ENCODE results near the gene JMY. TPM values are rescaled to one million over a fixed set of nuclear protein-coding genes. Genes with fewer than 3 reads are reported as not detected.
A peak's percentile ranks its signal among the peaks of the same experiment; 100 is the strongest.

The JMY gene
- total and polyA plus RNA-seq, 2 of the 8 experiments (the other 6 are each of a cell fraction or from before 2014, with no cell fraction given): 2.8 to 13.9 TPM

GRCh38 chr5:79236362-79236969 lies 535 bp downstream of the JMY start (continued):
- TF ChIP-seq SAP30 (IDR thresholded peaks at IDR 0.05; ENCODE audit: insufficient read depth, insufficient replicate concordance, low read length): no peak
- no peak for TF ChIP-seq NANOG (IDR thresholded peaks at IDR 0.05; ENCODE audit: insufficient read depth, low read depth, low read length, poor library complexity, severe bottlenecking)
- no peak for TF ChIP-seq TEAD4 (IDR thresholded peaks at IDR 0.05; ENCODE audit: low read depth, low read length)
- no peak for TF ChIP-seq GTF2F1 (IDR thresholded peaks at IDR 0.05; ENCODE audit: borderline replicate concordance, low read depth, low read length)
- no peak for TF ChIP-seq JUN (IDR thresholded peaks at IDR 0.05; ENCODE audit: low read depth, low read length)
- no peak for TF ChIP-seq KDM1A (IDR thresholded peaks at IDR 0.05; ENCODE audit: borderline replicate concordance, low read length)
- TF ChIP-seq POU5F1 (IDR thresholded peaks at IDR 0.05; ENCODE audit: low read depth, low read length): no peak
- peak; percentile 56 for TF ChIP-seq KDM4A (IDR thresholded peaks at IDR 0.05; ENCODE audit: low read depth, low read length, severe bottlenecking)
- TF ChIP-seq JUND (IDR thresholded peaks at IDR 0.05; ENCODE audit: low read length): no peak
- no peak for TF ChIP-seq E2F6 (IDR thresholded peaks at IDR 0.05)
- no peak for TF ChIP-seq RFX5 (IDR thresholded peaks at IDR 0.05; ENCODE audit: borderline replicate concordance, low read depth, low read length)
- TF ChIP-seq ASH2L (IDR thresholded peaks at IDR 0.05; ENCODE audit: low read length): peak; percentile 16
- no peak for TF ChIP-seq MAFK (IDR thresholded peaks at IDR 0.05; ENCODE audit: low read depth, low read length)
- TF ChIP-seq BACH1 (IDR thresholded peaks at IDR 0.05; ENCODE audit: low read length): no peak
- TF ChIP-seq TCF12 (IDR thresholded peaks at IDR 0.05; ENCODE audit: low read depth, low read length): no peak
- peak; percentile 8; the same call in 1 of the 2 replicates for TF ChIP-seq POLR2AphosphoS5 (IDR thresholded peaks at IDR 0.05; ENCODE audit: low read depth, low read length)
- TF ChIP-seq SP4 (IDR thresholded peaks at IDR 0.05; ENCODE audit: low read length): no peak
- TF ChIP-seq YY1 (IDR thresholded peaks at IDR 0.05; ENCODE audit: low read depth, low read length): peak; percentile 74
- no peak for TF ChIP-seq SIRT6 (IDR thresholded peaks at IDR 0.05; ENCODE audit: low read length)
- TF ChIP-seq TAF7 (optimal IDR thresholded peaks at IDR 0.05; ENCODE audit: borderline replicate concordance, low read depth, low read length): no peak
- no peak for TF ChIP-seq CHD2 (IDR thresholded peaks at IDR 0.05; ENCODE audit: low read length)
- no peak for TF ChIP-seq CBX8 (IDR thresholded peaks at IDR 0.05; ENCODE audit: borderline replicate concordance, low read depth, low read length)
- TF ChIP-seq KDM5A (IDR thresholded peaks at IDR 0.05; ENCODE audit: low read length): no peak
- peak; percentile 57; the same call in 1 of the 2 replicates for TF ChIP-seq TAF1 (IDR thresholded peaks at IDR 0.05; ENCODE audit: low read depth, low read length)
- peak; percentile 29; the same call in 1 of the 2 replicates for TF ChIP-seq RBBP5 (IDR thresholded peaks at IDR 0.05; ENCODE audit: borderline replicate concordance, low read depth, low read length)
